Trophoblast cell (in vitro differentiated cells and primary cell): Measurements from ENCODE around the gene UNK.
A peak's percentile ranks its signal among the peaks of the same experiment; 100 is the strongest.

ENCODE experiments used
- DNase-seq, 2 donors: peaks; one replicate each; pipeline ENCODE4 v3.0.0-alpha.2; 2016
- H2AFZ ChIP-seq: 2 replicates; pipeline ENCODE4 v1.6.1; 2013; ENCODE audit warnings: low read length, moderate library complexity, mild to moderate bottlenecking; ENCODE audit not compliant: insufficient read depth, poor library complexity
- H2AK5ac ChIP-seq: 2 replicates; pipeline ENCODE4 v1.6.1; 2013; ENCODE audit warnings: mild to moderate bottlenecking, low read length
- H2BK120ac ChIP-seq: 2 replicates; pipeline ENCODE4 v1.6.1; 2013; ENCODE audit warnings: low read length, mild to moderate bottlenecking, moderate library complexity; ENCODE audit not compliant: insufficient read depth, poor library complexity
- H2BK12ac ChIP-seq: 2 replicates; pipeline ENCODE4 v1.6.1; 2013; ENCODE audit warnings: mild to moderate bottlenecking, low read length, moderate library complexity
- H2BK5ac ChIP-seq: 2 replicates; pipeline ENCODE4 v1.6.1; 2013; ENCODE audit warnings: low read length, low read depth, moderate library complexity, mild to moderate bottlenecking; ENCODE audit not compliant: poor library complexity
- H3K14ac ChIP-seq: 2 replicates; pipeline ENCODE4 v1.6.1; 2013; ENCODE audit warnings: mild to moderate bottlenecking, low read length
- H3K18ac ChIP-seq: 2 replicates; pipeline ENCODE4 v1.6.1; 2013; ENCODE audit warnings: mild to moderate bottlenecking, low read length
- H3K23ac ChIP-seq: 2 replicates; pipeline ENCODE4 v1.6.1; 2013; ENCODE audit warnings: low read length
- H3K27ac ChIP-seq: 2 replicates; pipeline ENCODE4 v1.5.1; 2013; ENCODE audit warnings: low read depth, mild to moderate bottlenecking, inconsistent platforms, low read length, moderate library complexity
- H3K27me3 ChIP-seq: 2 replicates; pipeline ENCODE4 v1.6.1; 2013; ENCODE audit warnings: inconsistent platforms, mild to moderate bottlenecking, low read length, moderate library complexity; ENCODE audit not compliant: insufficient read depth
- H3K36me3 ChIP-seq, 2 experiments: 1 replicate in 1 of 2; 2 replicates in 1 of 2; pipeline ENCODE4 v1.6.1; 2013; ENCODE audit warnings: low read length in 2 of 2, mild to moderate bottlenecking in 2 of 2, moderate library complexity in 1 of 2; ENCODE audit not compliant: insufficient read depth in 2 of 2, control insufficient read depth in 1 of 2
- H3K4ac ChIP-seq: 2 replicates; pipeline ENCODE4 v1.6.1; 2013; ENCODE audit warnings: low read depth, mild to moderate bottlenecking, low read length, moderate library complexity
- H3K4me1 ChIP-seq, 2 experiments: 1 replicate in 1 of 2; 2 replicates in 1 of 2; pipeline ENCODE4 v1.6.1; 2013; ENCODE audit warnings: low read length in 2 of 2, mild to moderate bottlenecking in 2 of 2, moderate library complexity in 1 of 2; ENCODE audit not compliant: insufficient read depth in 2 of 2, control insufficient read depth in 1 of 2
- H3K4me2 ChIP-seq: 2 replicates; pipeline ENCODE4 v1.6.1; 2013; ENCODE audit warnings: inconsistent platforms, mild to moderate bottlenecking, low read length, moderate library complexity
- H3K4me3 ChIP-seq: 2 replicates; pipeline ENCODE4 v1.5.1; 2013; ENCODE audit warnings: mild to moderate bottlenecking, low read depth, low read length, inconsistent platforms
- H3K79me1 ChIP-seq: one replicate; pipeline ENCODE4 v1.6.1; 2013; ENCODE audit warnings: low read length
- H3K79me2 ChIP-seq: 2 replicates; pipeline ENCODE4 v1.6.1; 2013; ENCODE audit warnings: low read length, mild to moderate bottlenecking; ENCODE audit not compliant: control insufficient read depth, insufficient read depth, poor library complexity
- H3K9ac ChIP-seq: 2 replicates; pipeline ENCODE4 v1.6.1; 2013; ENCODE audit warnings: mild to moderate bottlenecking, low read length
- H3K9me3 ChIP-seq: 2 replicates; pipeline ENCODE4 v1.6.1; 2013; ENCODE audit warnings: low read depth, mild to moderate bottlenecking, control low read depth, inconsistent platforms, low read length; ENCODE audit not compliant: insufficient read depth
- H4K12ac ChIP-seq: 2 replicates; pipeline ENCODE4 v1.6.1; 2013; ENCODE audit warnings: low read depth, mild to moderate bottlenecking, low read length, moderate library complexity
- H4K8ac ChIP-seq: 2 replicates; pipeline ENCODE4 v1.6.1; 2013; ENCODE audit warnings: low read depth, mild to moderate bottlenecking, low read length, moderate library complexity
- H4K91ac ChIP-seq: one replicate; pipeline ENCODE4 v1.6.1; 2013; ENCODE audit warnings: low read depth, mild to moderate bottlenecking, low read length, moderate library complexity
- WGBS: extraction: QIAGEN DNeasy Blood & Tissue Kit; methylation state at CpG from one replicate; pipeline ENCODE4 v1.1.7; 2013; ENCODE audit warnings: missing lambda C conversion rate; ENCODE audit not compliant: insufficient read length, insufficient coverage; ENCODE audit errors: extremely low coverage; 5-methylcytosine and 5-hydroxymethylcytosine counted together

The UNK gene

GRCh38 chr17:75842963-75843576, 58.5 kb downstream of the UNK start:
- H3K36me3 ChIP-seq, result peaks cover 21 to 22% of the 10 kb centered on the region in 2 experiments
- no peaks in the 10 kb centered on the region for H3K27me3 ChIP-seq
- no peak overlapping the region for H3K27ac ChIP-seq
- no peak overlapping the region for H3K4me3 ChIP-seq
- DNase-seq, result no peak
- H2AK5ac ChIP-seq, result peak overlapping the region; percentile 4
- H3K14ac ChIP-seq, result no peak overlapping the region
- H3K4me1 ChIP-seq, result peaks cover 17 to 24% of the 10 kb centered on the region in 2 experiments
- peak overlapping the region; percentile 13 for H2BK12ac ChIP-seq
- H4K91ac ChIP-seq, result peak overlapping the region; percentile 78
- no peak overlapping the region for H2BK120ac ChIP-seq
- H3K79me1 ChIP-seq, result peaks cover 14% of the 10 kb centered on the region
- WGBS, result no CpG with 5 or more reads among the region's 22 CpGs
- H3K23ac ChIP-seq, result no peak overlapping the region
- peaks cover 2% of the 10 kb centered on the region for H3K9me3 ChIP-seq
- H3K9ac ChIP-seq, result no peak overlapping the region
- no peak overlapping the region for H3K4ac ChIP-seq
- no peak overlapping the region for H3K4me2 ChIP-seq
- H3K18ac ChIP-seq, result no peak overlapping the region
- no peak overlapping the region for H4K12ac ChIP-seq
- no peak overlapping the region for H4K8ac ChIP-seq
- no peak overlapping the region for H2BK5ac ChIP-seq
- H2AFZ ChIP-seq, result no peak overlapping the region
- H3K79me2 ChIP-seq, result no peaks in the 10 kb centered on the region

- Histone ChIP-seq H3K9ac (no peak within 1 kb of the TSS), H3K14ac (peak within 1 kb of the TSS; percentile 72), H3K4ac (peak within 1 kb of the TSS; percentile 25), H2BK5ac (peak within 1 kb of the TSS; percentile 24), H4K8ac (peak within 1 kb of the TSS; percentile 67), H3K4me3 (no peak within 1 kb of the TSS), H3K27ac (peak within 1 kb of the TSS; percentile 25), H3K4me1 (peaks cover 17 to 24% of the 10 kb centered on the region in 2 experiments), H3K36me3 (peaks cover 27 to 29% of the 10 kb centered on the region in 2 experiments), H4K12ac (peak within 1 kb of the TSS; percentile 60), H3K9me3 (peaks cover 2% of the 10 kb centered on the region), H3K23ac (no peak within 1 kb of the TSS), H3K79me2 (no peaks in the 10 kb centered on the region), H2AK5ac (peak within 1 kb of the TSS; percentile 70), H2AFZ (peak within 1 kb of the TSS; percentile 1), H2BK120ac (peak within 1 kb of the TSS; percentile 82), H3K4me2 (peak within 1 kb of the TSS; percentile 0), H3K79me1 (peaks cover 14% of the 10 kb centered on the region), H3K27me3 (no peaks in the 10 kb centered on the region), H2BK12ac (peak within 1 kb of the TSS; percentile 62), H3K18ac (peak within 1 kb of the TSS; percentile 48), H4K91ac (peak within 1 kb of the TSS; percentile 93)
- DNase-seq, result peak; percentile 78 to 82
- no CpG with 5 or more reads among the region's 35 CpGs for WGBS
Measured at GRCh38 chr17:75843577-75844529, 59.2 kb downstream of the UNK start, which contains the start of gene UNC13D. Gene UNC13D (minus strand): TSS chr17:75844404. CDS start chr17:75844337, 67 bp downstream.

- Histone ChIP-seq H3K9me3 (peaks cover 2% of the 10 kb centered on the region), H3K27me3 (no peaks in the 10 kb centered on the region), H3K14ac (peak overlapping the region; percentile 72), H4K91ac (peak overlapping the region; percentile 93), H3K9ac (no peak overlapping the region), H3K4ac (peak overlapping the region; percentile 25), H4K12ac (no peak overlapping the region), H2AFZ (no peak overlapping the region), H3K23ac (no peak overlapping the region), H3K4me1 (peaks cover 17 to 24% of the 10 kb centered on the region in 2 experiments), H4K8ac (peak overlapping the region; percentile 67), H2BK120ac (peak overlapping the region; percentile 82), H3K79me1 (peaks cover 14% of the 10 kb centered on the region), H3K4me2 (peak overlapping the region; percentile 0), H3K36me3 (peaks cover 35 to 36% of the 10 kb centered on the region in 2 experiments), H2AK5ac (peak overlapping the region; percentile 63), H2BK5ac (peak overlapping the region; percentile 16), H3K18ac (no peak overlapping the region), H3K27ac (peak overlapping the region; percentile 25), H3K4me3 (no peak overlapping the region), H3K79me2 (no peaks in the 10 kb centered on the region), H2BK12ac (no peak overlapping the region)
- peak; percentile 91 to 92 for DNase-seq
- WGBS, result no CpG with 5 or more reads among the region's 14 CpGs
Measured at GRCh38 chr17:75844530-75845057, 60.0 kb downstream of the UNK start.

GRCh38 chr17:75845058-75845711, 60.6 kb downstream of the UNK start:
- Histone ChIP-seq H4K12ac (peak overlapping the region; percentile 37), H3K23ac (no peak overlapping the region), H2BK12ac (peak overlapping the region; percentile 53), H3K4me1 (peaks cover 17 to 24% of the 10 kb centered on the region in 2 experiments), H3K14ac (peak overlapping the region; percentile 72), H3K9me3 (peaks cover 2% of the 10 kb centered on the region), H3K18ac (peak overlapping the region; percentile 48), H2BK5ac (peak overlapping the region; percentile 13), H3K27me3 (no peaks in the 10 kb centered on the region), H3K27ac (peak overlapping the region; percentile 25), H2AK5ac (peak overlapping the region; percentile 70), H3K4me2 (peak overlapping the region; percentile 0), H3K79me2 (no peaks in the 10 kb centered on the region), H4K91ac (peak overlapping the region; percentile 93), H4K8ac (peak overlapping the region; percentile 67), H3K4me3 (no peak overlapping the region), H3K36me3 (peaks cover 39 to 40% of the 10 kb centered on the region in 2 experiments), H3K9ac (no peak overlapping the region), H2BK120ac (peak overlapping the region; percentile 82), H3K79me1 (peaks cover 14% of the 10 kb centered on the region), H3K4ac (peak overlapping the region; percentile 25), H2AFZ (peak overlapping the region; percentile 1)
- no CpG with 5 or more reads among the region's 21 CpGs for WGBS
- peak; percentile 98 for DNase-seq
